A549 (cell line): ENCODE results near the gene PRKCQ. TPM values are rescaled to one million over a fixed set of nuclear protein-coding genes. Genes with fewer than 3 reads are reported as not detected.

Experiments
- ATAC-seq, 2 experiments: fragments of 200-7000 bp in 1 of 2; fragments of >200 bp in 1 of 2; cut with Nextera tagmentation in 1 of 2; cut with Tn5 transposase in 1 of 2; 3 replicates each; pipeline versions ENCODE4 v1.8.0 to v1.9.1; 2018 to 2020; ENCODE audit warnings: mild to moderate bottlenecking in 1 of 2, moderate library complexity in 1 of 2
- CTCF ChIA-PET: fragments of 300-600 bp; sonication (Branson Sonifier 250); formaldehyde crosslinking; extraction: SDS; loops from one replicate; lab custom pipeline; 2021; ENCODE audit warnings: antibody characterized with exemption, inconsistent platforms; lab: Yijun Ruan, JAX
- POLR2A ChIA-PET: fragments of 350-600 bp; formaldehyde crosslinking; extraction: SDS; loops from one replicate; lab custom pipeline; 2021; ENCODE audit warnings: antibody characterized with exemption, inconsistent platforms; lab: Yijun Ruan, JAX
- DNase-seq, 2 experiments: peaks; one replicate each; pipeline versions ENCODE4 v3.0.0 to v3.0.0-alpha.2; 2011 to 2016; ENCODE audit warnings: low read depth in 1 of 2, low spot score in 1 of 2
- FAIRE-seq: peaks from 2 replicates; lab custom pipeline; 2011; peaks lifted over from hg19 to GRCh38; lab: Jason Lieb, UNC
- H3K27ac ChIP-seq, 2 experiments: fragments of >200 bp; sonication (Bioruptor Twin); formaldehyde crosslinking; 3 replicates each; pipeline ENCODE4 v1.5.1; 2016 to 2017
- H3K4me1 ChIP-seq: fragments of >200 bp; sonication (Bioruptor Twin); formaldehyde crosslinking; 3 replicates; pipeline ENCODE4 v1.6.1; 2016
- H3K4me2 ChIP-seq: fragments of >200 bp; sonication (Bioruptor Twin); formaldehyde crosslinking; 3 replicates; pipeline ENCODE4 v1.6.1; 2016
- H3K4me3 ChIP-seq: fragments of >200 bp; sonication (Bioruptor Twin); formaldehyde crosslinking; 3 replicates; pipeline ENCODE4 v1.5.1; 2016
- H3K9me3 ChIP-seq: fragments of >200 bp; sonication (Bioruptor Twin); formaldehyde crosslinking; 3 replicates; pipeline ENCODE4 v1.6.1; 2016
- BCL3 ChIP-seq: fragments of >200 bp; sonication (Bioruptor Twin); formaldehyde crosslinking; IDR thresholded peaks from 3 replicates; pipeline ENCODE4 v1.6.1; 2016
- CEBPB ChIP-seq, 2 experiments: fragments of >200 bp in 1 of 2; sonication (Bioruptor Twin) in 1 of 2; formaldehyde crosslinking in 1 of 2; IDR thresholded peaks; 2 replicates each; pipeline ENCODE4 v1.6.1; 2012 to 2016
- CHD4 ChIP-seq: fragments of 200-600 bp; sonication (generic); IDR thresholded peaks from 2 replicates; pipeline ENCODE4 v1.6.1; 2016; ENCODE audit warnings: antibody characterized with exemption, mild to moderate bottlenecking, borderline replicate concordance
- E2F6 ChIP-seq: IDR thresholded peaks from 2 replicates; pipeline ENCODE4 v1.6.1; 2012; ENCODE audit warnings: low read depth, borderline replicate concordance
- ELK1 ChIP-seq: fragments of 150-350 bp; IDR thresholded peaks from 2 replicates; pipeline ENCODE4 v1.6.1; 2014; ENCODE audit warnings: low read depth, mild to moderate bottlenecking, low read length
- EP300 ChIP-seq, 2 experiments: fragments of >200 bp; sonication (Bioruptor Twin); formaldehyde crosslinking; IDR thresholded peaks; 2 replicates in 1 of 2; 3 replicates in 1 of 2; pipeline ENCODE4 v1.6.1; 2016 to 2017
- HEYL ChIP-seq: fragments of 250-450 bp; sonication (Bioruptor Pico); IDR thresholded peaks from 2 replicates; pipeline ENCODE4 v1.8.0; 2021; ENCODE audit warnings: mild to moderate bottlenecking, moderate library complexity
- HMGXB4 ChIP-seq: fragments of 250-450 bp; sonication (Bioruptor Pico); IDR thresholded peaks from 2 replicates; pipeline ENCODE4 v1.5.0; 2021; ENCODE audit warnings: mild to moderate bottlenecking, moderate library complexity, borderline replicate concordance
- HOXA7 ChIP-seq: fragments of 250-450 bp; sonication (Bioruptor Pico); IDR thresholded peaks from 2 replicates; pipeline ENCODE4 v1.5.0; 2020; ENCODE audit warnings: mild to moderate bottlenecking, moderate library complexity
- JUN ChIP-seq, 2 experiments: fragments of >200 bp; sonication (Bioruptor Twin); formaldehyde crosslinking; IDR thresholded peaks; 2 replicates in 1 of 2; 3 replicates in 1 of 2; pipeline ENCODE4 v1.6.1; 2016 to 2017
- KDM1A ChIP-seq: fragments of 200-600 bp; sonication (generic); IDR thresholded peaks from 2 replicates; pipeline ENCODE4 v1.6.1; 2016; ENCODE audit warnings: low read depth, mild to moderate bottlenecking
- NFE2L2 ChIP-seq: fragments of 150-350 bp; conservative IDR thresholded peaks from 2 replicates; pipeline ENCODE4 v1.6.1; 2014; ENCODE audit warnings: low read length
- NPAS2 ChIP-seq: fragments of 250-450 bp; sonication (Bioruptor Pico); IDR thresholded peaks from 2 replicates; pipeline ENCODE4 v1.8.0; 2022; ENCODE audit warnings: mild to moderate bottlenecking, moderate library complexity, borderline replicate concordance
- POLR2AphosphoS2 ChIP-seq: conservative IDR thresholded peaks from 2 replicates; pipeline ENCODE4 v1.6.1; 2012; ENCODE audit warnings: low read length, improper control_type of control experiment, inconsistent platforms
- ZFP36 ChIP-seq: fragments of 450-650 bp; IDR thresholded peaks from 2 replicates; pipeline ENCODE4 v1.6.1; 2014; ENCODE audit warnings: borderline replicate concordance; ENCODE audit not compliant: partially characterized antibody
- WGBS: methylation state at CpG from one replicate; pipeline ENCODE4 v1.1.6; 2017; ENCODE audit errors: missing lambda C conversion rate; 5-methylcytosine and 5-hydroxymethylcytosine counted together
- polyA plus RNA-seq, 4 experiments: library from polyadenylated mRNA; depleted of rRNA in 3 of 4; stranded (reverse); fragments of >200 nt; fragmentation: RNase III in 1 of 4; extraction: RNeasy Plus Mini Kit Qiagen cat#74134 plus additional on column Dnase treatment in 1 of 4; gene quantifications; 2 replicates in 3 of 4; 3 replicates in 1 of 4; pipeline ENCODE4 v1.2.3, GENCODE V29; 2011 to 2017

PRKCQ gene
- polyA plus RNA-seq, 2 of the 4 experiments (the other 2 are of a cell fraction), result 3.7 to 7.1 TPM

- POLR2A ChIA-PET, result no interaction called here
Measured at GRCh38 chr10:6379015-6379776, 200.9 kb downstream of the PRKCQ start.

More at GRCh38 chr10:6379015-6379776, 200.9 kb downstream of the PRKCQ start:
- Histone ChIP-seq H3K27ac (no peak overlapping the region), H3K4me3 (no peak overlapping the region), H3K4me2 (no peak overlapping the region), H3K4me1 (peaks cover 5% of the 10 kb centered on the region; the same call in 2 of the 3 replicates), H3K9me3 (peaks cover 44% of the 10 kb centered on the region)
- no peak for DNase-seq
- WGBS, result 67% methylated on average over 1 of the region's 1 CpG
- CTCF ChIA-PET, result interaction anchor here (1.6 kb wide), 1 partner anchor 10 kb away, joined by 5 read pairs; no protein-coding TSS in a partner anchor
- no peak for ATAC-seq
- no peak for FAIRE-seq
- TF ChIP-seq ELK1 (no peak), NPAS2 (no peak), POLR2AphosphoS2 (no peak), HEYL (no peak), KDM1A (no peak), JUN (IDR thresholded peaks at IDR 0.05) (no peak), HMGXB4 (CRISPR knock-in tag) (no peak), CEBPB (IDR thresholded peaks at IDR 0.05) (peak in 1 of 2 experiments; percentile 64; a peak in 2 of 4 replicates), E2F6 (no peak), CHD4 (no peak), EP300 (IDR thresholded peaks at IDR 0.05) (no peak), BCL3 (no peak), HOXA7 (no peak), NFE2L2 (no peak), ZFP36 (peak; percentile 45)
- TF ChIP-seq, all 56 proteins: peak for 2
